Skeletal muscle cell (primary cell): ENCODE data around the gene C21orf91.

Experiments used
- DNase-seq: peaks from one replicate; pipeline ENCODE4 v3.0.0-alpha.2; 2010; ENCODE audit warnings: low read depth
- H3K4me3 ChIP-seq: 2 replicates; pipeline ENCODE4 v1.5.1; 2011; ENCODE audit warnings: low read depth, mild to moderate bottlenecking, control low read depth, low read length, moderate library complexity

Gene C21orf91

DNA sequence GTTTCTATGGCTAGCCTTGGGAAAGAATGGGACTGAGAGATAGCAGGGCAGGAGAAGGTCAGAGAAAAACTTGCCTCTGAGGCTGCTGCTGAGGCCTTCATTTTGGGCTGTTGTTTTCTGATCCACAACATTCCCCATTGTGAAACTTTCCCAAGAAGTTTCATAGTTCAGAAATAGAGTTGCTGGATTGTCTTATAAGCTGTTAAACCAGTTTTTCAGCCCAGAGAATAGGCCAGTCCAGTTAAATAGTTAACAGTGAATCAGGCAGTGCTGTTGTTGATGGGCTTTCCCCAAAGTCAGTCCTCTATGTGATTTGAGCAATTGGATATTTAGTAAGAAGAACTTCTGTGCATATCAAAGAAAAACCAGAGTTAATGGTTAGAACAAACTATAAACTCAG lies 77.0 kb downstream of the C21orf91 start:
- H3K4me3 ChIP-seq: no peak overlapping the region
- DNase-seq: no peak
